ENCODE data around the gene ZNF609. TPM values are rescaled to one million over a fixed set of nuclear protein-coding genes. Genes with fewer than 3 reads are reported as not detected.

The ZNF609 gene, protein sequence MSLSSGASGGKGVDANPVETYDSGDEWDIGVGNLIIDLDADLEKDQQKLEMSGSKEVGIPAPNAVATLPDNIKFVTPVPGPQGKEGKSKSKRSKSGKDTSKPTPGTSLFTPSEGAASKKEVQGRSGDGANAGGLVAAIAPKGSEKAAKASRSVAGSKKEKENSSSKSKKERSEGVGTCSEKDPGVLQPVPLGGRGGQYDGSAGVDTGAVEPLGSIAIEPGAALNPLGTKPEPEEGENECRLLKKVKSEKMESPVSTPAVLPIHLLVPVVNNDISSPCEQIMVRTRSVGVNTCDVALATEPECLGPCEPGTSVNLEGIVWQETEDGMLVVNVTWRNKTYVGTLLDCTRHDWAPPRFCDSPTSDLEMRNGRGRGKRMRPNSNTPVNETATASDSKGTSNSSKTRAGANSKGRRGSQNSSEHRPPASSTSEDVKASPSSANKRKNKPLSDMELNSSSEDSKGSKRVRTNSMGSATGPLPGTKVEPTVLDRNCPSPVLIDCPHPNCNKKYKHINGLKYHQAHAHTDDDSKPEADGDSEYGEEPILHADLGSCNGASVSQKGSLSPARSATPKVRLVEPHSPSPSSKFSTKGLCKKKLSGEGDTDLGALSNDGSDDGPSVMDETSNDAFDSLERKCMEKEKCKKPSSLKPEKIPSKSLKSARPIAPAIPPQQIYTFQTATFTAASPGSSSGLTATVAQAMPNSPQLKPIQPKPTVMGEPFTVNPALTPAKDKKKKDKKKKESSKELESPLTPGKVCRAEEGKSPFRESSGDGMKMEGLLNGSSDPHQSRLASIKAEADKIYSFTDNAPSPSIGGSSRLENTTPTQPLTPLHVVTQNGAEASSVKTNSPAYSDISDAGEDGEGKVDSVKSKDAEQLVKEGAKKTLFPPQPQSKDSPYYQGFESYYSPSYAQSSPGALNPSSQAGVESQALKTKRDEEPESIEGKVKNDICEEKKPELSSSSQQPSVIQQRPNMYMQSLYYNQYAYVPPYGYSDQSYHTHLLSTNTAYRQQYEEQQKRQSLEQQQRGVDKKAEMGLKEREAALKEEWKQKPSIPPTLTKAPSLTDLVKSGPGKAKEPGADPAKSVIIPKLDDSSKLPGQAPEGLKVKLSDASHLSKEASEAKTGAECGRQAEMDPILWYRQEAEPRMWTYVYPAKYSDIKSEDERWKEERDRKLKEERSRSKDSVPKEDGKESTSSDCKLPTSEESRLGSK (N-terminal part only)
- 31.8 TPM for polyA plus RNA-seq (2013, experiment 1 of 2)
- 25.7 TPM for polyA plus RNA-seq (2013, experiment 2 of 2)

GRCh38 chr15:64460206-64460723 lies at the start of gene ZNF609:
Gene ZNF609, plus strand, starts transcription at chr15:64460578. Its CDS starts 38,842 bp downstream, at chr15:64499420.
- peaks cover 25% of the 10 kb centered on the region for H3K4me1 ChIP-seq (ENCODE audit: control insufficient read depth, insufficient read depth, low read length, poor library complexity, severe bottlenecking)
- H3K4me3 ChIP-seq (ENCODE audit: extremely low read depth, insufficient read depth, low read length, poor library complexity, severe bottlenecking), result peak within 1 kb of the TSS; percentile 57
- peak within 1 kb of the TSS; percentile 88 for H3K27ac ChIP-seq (ENCODE audit: low read depth, low read length, severe bottlenecking)
- H3K36me3 ChIP-seq (ENCODE audit: control insufficient read depth, insufficient read depth, low read length), result peaks cover 35% of the 10 kb centered on the region
- H3K9me3 ChIP-seq (ENCODE audit: control insufficient read depth, low read length), result no peaks in the 10 kb centered on the region
- WGBS, 2 experiments (ENCODE audit: insufficient coverage in 2 of 2), result 2% methylated on average over 17 to 18 of the region's 45 CpGs

DNA sequence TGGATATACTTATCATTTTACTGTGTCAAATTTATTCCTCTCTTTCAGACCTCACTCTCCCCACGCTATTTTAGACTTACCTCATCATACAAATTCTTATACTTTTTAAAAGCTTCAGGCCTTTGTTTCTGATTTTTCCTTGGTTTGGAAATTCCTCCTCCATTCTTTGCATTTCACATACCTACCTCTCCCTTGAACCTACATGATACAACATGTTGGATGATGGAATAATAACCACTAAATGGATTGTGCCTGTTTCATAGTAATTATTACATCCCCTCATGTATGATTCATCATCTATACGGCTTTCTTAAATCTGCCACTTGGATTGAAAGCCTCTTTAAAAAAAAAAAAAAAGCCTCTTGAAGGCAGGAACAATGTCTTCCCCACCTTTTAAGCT lies 48.2 kb upstream of the ZNF609 start:
- Histone ChIP-seq H3K9me3 (ENCODE audit: control insufficient read depth, low read length) (no peaks in the 10 kb centered on the region), H3K4me3 (ENCODE audit: extremely low read depth, insufficient read depth, low read length, poor library complexity, severe bottlenecking) (no peak overlapping the region), H3K4me1 (ENCODE audit: control insufficient read depth, insufficient read depth, low read length, poor library complexity, severe bottlenecking) (no peaks in the 10 kb centered on the region), H3K27ac (ENCODE audit: low read depth, low read length, severe bottlenecking) (no peak overlapping the region), H3K36me3 (ENCODE audit: control insufficient read depth, insufficient read depth, low read length) (peaks cover 73% of the 10 kb centered on the region)
- WGBS, 2 experiments (ENCODE audit: insufficient coverage in 2 of 2), result 100% methylated on average over 1 to 2 of the region's 2 CpGs

DNA sequence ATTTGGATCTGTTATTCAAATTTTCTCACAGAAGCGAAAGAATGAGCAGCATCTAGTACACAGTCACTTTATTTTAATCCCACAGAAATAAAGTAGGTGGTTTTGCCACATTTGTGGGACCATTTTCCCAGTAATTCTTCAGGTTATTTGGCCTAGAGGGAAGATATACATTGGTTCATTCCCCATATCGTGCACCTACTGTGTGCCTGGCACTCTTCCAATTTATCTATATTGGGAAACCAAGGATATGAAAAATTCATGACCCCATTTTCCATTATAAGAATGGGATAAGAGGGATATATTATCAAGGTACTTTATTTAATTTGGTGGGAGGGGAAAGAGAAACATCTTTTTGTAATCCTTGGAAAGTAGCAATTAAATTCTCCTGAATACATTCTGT lies 37.7 kb upstream of the ZNF609 start:
- Histone ChIP-seq H3K4me1 (ENCODE audit: control insufficient read depth, insufficient read depth, low read length, poor library complexity, severe bottlenecking) (no peaks in the 10 kb centered on the region), H3K9me3 (ENCODE audit: control insufficient read depth, low read length) (no peaks in the 10 kb centered on the region), H3K27ac (ENCODE audit: low read depth, low read length, severe bottlenecking) (no peak overlapping the region), H3K4me3 (ENCODE audit: extremely low read depth, insufficient read depth, low read length, poor library complexity, severe bottlenecking) (no peak overlapping the region), H3K36me3 (ENCODE audit: control insufficient read depth, insufficient read depth, low read length) (peaks cover 72% of the 10 kb centered on the region)
- no CpG with 5 or more reads among the region's 2 CpGs for WGBS, 2 experiments (ENCODE audit: insufficient coverage in 2 of 2)

DNA sequence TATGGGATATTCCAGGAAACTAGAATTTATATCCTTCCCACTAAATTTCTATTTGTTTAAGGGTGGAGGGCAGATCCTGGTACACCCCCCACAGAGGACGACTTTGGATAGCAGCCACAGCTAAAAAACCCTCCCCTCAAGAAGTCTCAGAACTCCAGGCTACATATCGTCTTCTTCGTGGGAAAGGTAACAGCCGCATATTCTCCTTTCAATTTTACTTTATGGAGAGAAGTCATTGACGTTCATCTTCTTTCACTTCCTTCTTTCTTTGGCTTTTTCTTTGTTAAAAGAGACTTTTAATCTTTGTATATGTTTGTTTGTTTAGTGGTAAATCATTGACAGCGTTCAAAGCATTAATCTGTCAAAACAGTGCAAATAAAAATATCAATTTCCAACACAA lies 36.4 kb upstream of the ZNF609 start:
- Histone ChIP-seq H3K36me3 (ENCODE audit: control insufficient read depth, insufficient read depth, low read length) (peaks cover 73% of the 10 kb centered on the region), H3K9me3 (ENCODE audit: control insufficient read depth, low read length) (no peaks in the 10 kb centered on the region), H3K27ac (ENCODE audit: low read depth, low read length, severe bottlenecking) (no peak overlapping the region), H3K4me1 (ENCODE audit: control insufficient read depth, insufficient read depth, low read length, poor library complexity, severe bottlenecking) (no peaks in the 10 kb centered on the region), H3K4me3 (ENCODE audit: extremely low read depth, insufficient read depth, low read length, poor library complexity, severe bottlenecking) (no peak overlapping the region)
- WGBS, 2 experiments (ENCODE audit: insufficient coverage in 2 of 2), result no CpG with 5 or more reads among the region's 6 CpGs

GRCh38 chr15:64425221-64425620 lies 35.2 kb upstream of the ZNF609 start:
- WGBS, 2 experiments (ENCODE audit: insufficient coverage in 2 of 2), result 80% methylated on average over 1 of the region's 3 CpGs; no CpG with 5 or more reads in 1 of the 2 experiments
- Histone ChIP-seq H3K4me3 (ENCODE audit: extremely low read depth, insufficient read depth, low read length, poor library complexity, severe bottlenecking) (no peak overlapping the region), H3K27ac (ENCODE audit: low read depth, low read length, severe bottlenecking) (no peak overlapping the region), H3K4me1 (ENCODE audit: control insufficient read depth, insufficient read depth, low read length, poor library complexity, severe bottlenecking) (peaks cover 5% of the 10 kb centered on the region), H3K36me3 (ENCODE audit: control insufficient read depth, insufficient read depth, low read length) (peaks cover 65% of the 10 kb centered on the region), H3K9me3 (ENCODE audit: control insufficient read depth, low read length) (no peaks in the 10 kb centered on the region)

- Histone ChIP-seq H3K36me3 (ENCODE audit: control insufficient read depth, insufficient read depth, low read length) (peaks cover 60% of the 10 kb centered on the region), H3K4me3 (ENCODE audit: extremely low read depth, insufficient read depth, low read length, poor library complexity, severe bottlenecking) (no peak overlapping the region), H3K27ac (ENCODE audit: low read depth, low read length, severe bottlenecking) (no peak overlapping the region), H3K9me3 (ENCODE audit: control insufficient read depth, low read length) (no peaks in the 10 kb centered on the region), H3K4me1 (ENCODE audit: control insufficient read depth, insufficient read depth, low read length, poor library complexity, severe bottlenecking) (peaks cover 6% of the 10 kb centered on the region)
- 95 to 100% methylated on average over 5 to 6 of the region's 7 CpGs for WGBS, 2 experiments (ENCODE audit: insufficient coverage in 2 of 2)
These were observed 33.4 kb upstream of the ZNF609 start for GRCh38 chr15:64426845-64427465.

GRCh38 chr15:64429448-64429847 lies 30.9 kb upstream of the ZNF609 start:
- Histone ChIP-seq H3K4me1 (ENCODE audit: control insufficient read depth, insufficient read depth, low read length, poor library complexity, severe bottlenecking) (peaks cover 6% of the 10 kb centered on the region), H3K27ac (ENCODE audit: low read depth, low read length, severe bottlenecking) (no peak overlapping the region), H3K36me3 (ENCODE audit: control insufficient read depth, insufficient read depth, low read length) (peaks cover 57% of the 10 kb centered on the region), H3K4me3 (ENCODE audit: extremely low read depth, insufficient read depth, low read length, poor library complexity, severe bottlenecking) (no peak overlapping the region), H3K9me3 (ENCODE audit: control insufficient read depth, low read length) (no peaks in the 10 kb centered on the region)

GRCh38 chr15:64430000-64430735 lies 30.2 kb upstream of the ZNF609 start:
- H3K27ac ChIP-seq (ENCODE audit: low read depth, low read length, severe bottlenecking), result peak overlapping the region; percentile 10
- peaks cover 50% of the 10 kb centered on the region for H3K36me3 ChIP-seq (ENCODE audit: control insufficient read depth, insufficient read depth, low read length)
- no peak overlapping the region for H3K4me3 ChIP-seq (ENCODE audit: extremely low read depth, insufficient read depth, low read length, poor library complexity, severe bottlenecking)
- WGBS, 2 experiments (ENCODE audit: insufficient coverage in 2 of 2), result 5 to 6% methylated on average over 1 of the region's 3 CpGs
- H3K9me3 ChIP-seq (ENCODE audit: control insufficient read depth, low read length), result no peaks in the 10 kb centered on the region
- H3K4me1 ChIP-seq (ENCODE audit: control insufficient read depth, insufficient read depth, low read length, poor library complexity, severe bottlenecking), result peaks cover 6% of the 10 kb centered on the region

DNA sequence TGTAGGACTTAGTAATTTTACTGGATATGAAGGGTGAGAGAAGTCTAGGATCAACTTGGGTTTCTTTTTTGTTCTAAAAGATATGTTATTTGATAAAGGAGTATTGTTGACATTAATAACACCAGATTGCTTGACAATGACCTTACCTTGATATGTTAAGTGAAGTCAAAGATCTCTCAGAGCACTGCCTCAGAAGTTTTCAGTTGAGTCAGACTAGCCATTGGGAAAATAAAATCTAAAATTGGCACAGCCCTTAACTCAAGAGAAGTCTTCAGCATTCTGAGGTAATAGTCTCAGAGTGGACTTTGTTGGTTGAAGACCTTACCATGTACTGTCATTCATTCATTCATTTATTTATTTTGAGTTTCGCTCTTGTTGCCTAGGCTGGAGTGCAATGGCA lies 22.4 kb upstream of the ZNF609 start:
- WGBS, 2 experiments (ENCODE audit: insufficient coverage in 2 of 2), result 80% methylated on average over 1 of the region's 1 CpG; no CpG with 5 or more reads in 1 of the 2 experiments
- Histone ChIP-seq H3K9me3 (ENCODE audit: control insufficient read depth, low read length) (no peaks in the 10 kb centered on the region), H3K4me1 (ENCODE audit: control insufficient read depth, insufficient read depth, low read length, poor library complexity, severe bottlenecking) (no peaks in the 10 kb centered on the region), H3K4me3 (ENCODE audit: extremely low read depth, insufficient read depth, low read length, poor library complexity, severe bottlenecking) (no peak overlapping the region), H3K36me3 (ENCODE audit: control insufficient read depth, insufficient read depth, low read length) (peaks cover 20% of the 10 kb centered on the region), H3K27ac (ENCODE audit: low read depth, low read length, severe bottlenecking) (no peak overlapping the region)
